ENCODE data around the gene SH3PXD2A.

The SH3PXD2A gene

GRCh38 chr10:103563231-103564115 is 291.9 kb downstream of the SH3PXD2A start:
- Mint-ChIP-seq H3K27ac (no peak overlapping the region), H3K4me1 (peaks cover 6% of the 10 kb centered on the region), H3K4me3 (no peak overlapping the region), H3K9me3 (no peaks in the 10 kb centered on the region), H3K36me3 (peaks cover 6% of the 10 kb centered on the region)
- ATAC-seq (no peak), DNase-seq (ENCODE audit: low spot score in 2 of 2) (no peak)

GRCh38 chr10:103562383-103562782 is 293.0 kb downstream of the SH3PXD2A start:
- DNase-seq (ENCODE audit: low spot score in 2 of 2) (no peak), ATAC-seq (no peak)
- Mint-ChIP-seq H3K4me3 (no peak overlapping the region), H3K36me3 (peaks cover 6% of the 10 kb centered on the region), H3K27ac (no peak overlapping the region), H3K4me1 (peaks cover 6% of the 10 kb centered on the region), H3K9me3 (no peaks in the 10 kb centered on the region)

- DNase-seq (ENCODE audit: low spot score in 2 of 2), result no peak
- peaks cover 6% of the 10 kb centered on the region for H3K4me1 Mint-ChIP-seq
- H3K9me3 Mint-ChIP-seq, result no peaks in the 10 kb centered on the region
- H3K4me3 Mint-ChIP-seq, result no peak overlapping the region
- ATAC-seq, result no peak
- H3K27ac Mint-ChIP-seq, result no peak overlapping the region
- peaks cover 6% of the 10 kb centered on the region for H3K36me3 Mint-ChIP-seq
These were observed 294.5 kb downstream of the SH3PXD2A start for GRCh38 chr10:103560886-103561285.

- DNase-seq (ENCODE audit: low spot score in 2 of 2) (no peak), ATAC-seq (no peak)
- H3K4me3 Mint-ChIP-seq, result no peak overlapping the region
- H3K4me1 Mint-ChIP-seq, result peaks cover 5% of the 10 kb centered on the region
- no peaks in the 10 kb centered on the region for H3K9me3 Mint-ChIP-seq
- no peak overlapping the region for H3K27ac Mint-ChIP-seq
- peaks cover 2% of the 10 kb centered on the region for H3K36me3 Mint-ChIP-seq
These were observed 295.6 kb downstream of the SH3PXD2A start for GRCh38 chr10:103559776-103560175.

- Mint-ChIP-seq H3K4me1 (peaks cover 11% of the 10 kb centered on the region), H3K9me3 (no peaks in the 10 kb centered on the region), H3K36me3 (no peaks in the 10 kb centered on the region), H3K27ac (no peak overlapping the region), H3K4me3 (no peak overlapping the region)
- DNase-seq (ENCODE audit: low spot score in 2 of 2) (no peak), ATAC-seq (no peak)
These were observed 296.5 kb downstream of the SH3PXD2A start for GRCh38 chr10:103558911-103559310.

DNA sequence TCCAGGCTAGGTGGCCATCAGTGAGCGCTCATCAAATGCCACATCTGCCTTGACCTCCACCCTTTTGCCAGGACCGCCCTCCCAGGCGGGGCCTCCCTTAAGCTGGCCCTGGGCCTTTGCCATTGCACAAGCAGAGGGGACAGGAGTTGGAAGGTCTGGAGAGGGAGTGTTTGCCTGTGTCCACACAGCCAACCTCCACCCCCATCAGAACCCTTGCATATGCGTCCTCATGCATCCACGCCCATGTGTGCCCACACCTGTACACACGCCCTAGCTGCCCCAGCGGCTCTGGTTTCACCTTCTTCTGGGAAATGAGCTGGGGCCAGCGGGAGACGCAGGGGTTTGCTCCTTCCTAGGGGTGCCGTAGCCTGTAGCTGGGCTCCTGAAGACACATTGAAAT is 297.9 kb downstream of the SH3PXD2A start:
- H3K4me3 Mint-ChIP-seq, result no peak overlapping the region
- peaks cover 16% of the 10 kb centered on the region for H3K4me1 Mint-ChIP-seq
- DNase-seq (ENCODE audit: low spot score in 2 of 2) (no peak), ATAC-seq (no peak)
- H3K9me3 Mint-ChIP-seq, result no peaks in the 10 kb centered on the region
- no peak overlapping the region for H3K27ac Mint-ChIP-seq
- no peaks in the 10 kb centered on the region for H3K36me3 Mint-ChIP-seq

GRCh38 chr10:103556383-103557007 is 298.9 kb downstream of the SH3PXD2A start:
- ATAC-seq (no peak), DNase-seq (ENCODE audit: low spot score in 2 of 2) (no peak)
- Mint-ChIP-seq H3K4me1 (peaks cover 16% of the 10 kb centered on the region), H3K36me3 (no peaks in the 10 kb centered on the region), H3K27ac (no peak overlapping the region), H3K9me3 (no peaks in the 10 kb centered on the region), H3K4me3 (peak overlapping the region; percentile 71)

DNA sequence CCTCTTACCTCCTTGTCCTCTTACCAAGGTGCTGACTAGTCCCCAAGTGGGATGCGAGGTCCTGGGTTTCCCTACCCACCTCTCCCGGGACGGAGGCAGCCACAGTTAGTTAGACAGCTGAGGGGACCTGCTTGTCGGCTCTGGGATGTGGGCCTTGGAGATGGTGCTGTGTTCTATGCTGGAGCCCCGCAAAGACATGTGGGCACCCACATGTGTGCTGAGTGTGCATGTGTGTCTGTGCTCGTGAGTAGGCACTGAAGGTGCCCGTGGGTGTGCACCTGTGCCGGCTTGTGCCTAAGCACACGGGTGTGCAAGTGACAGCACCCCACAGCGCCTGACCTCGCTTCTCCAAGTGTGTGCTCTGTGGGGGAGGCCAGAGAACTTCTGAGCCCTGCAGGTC is 299.7 kb downstream of the SH3PXD2A start:
- no peak for ATAC-seq
- Mint-ChIP-seq H3K9me3 (no peaks in the 10 kb centered on the region), H3K4me3 (peak overlapping the region; percentile 71), H3K36me3 (no peaks in the 10 kb centered on the region), H3K27ac (no peak overlapping the region), H3K4me1 (peaks cover 16% of the 10 kb centered on the region)
- DNase-seq (ENCODE audit: low spot score in 2 of 2), result no peak

DNA sequence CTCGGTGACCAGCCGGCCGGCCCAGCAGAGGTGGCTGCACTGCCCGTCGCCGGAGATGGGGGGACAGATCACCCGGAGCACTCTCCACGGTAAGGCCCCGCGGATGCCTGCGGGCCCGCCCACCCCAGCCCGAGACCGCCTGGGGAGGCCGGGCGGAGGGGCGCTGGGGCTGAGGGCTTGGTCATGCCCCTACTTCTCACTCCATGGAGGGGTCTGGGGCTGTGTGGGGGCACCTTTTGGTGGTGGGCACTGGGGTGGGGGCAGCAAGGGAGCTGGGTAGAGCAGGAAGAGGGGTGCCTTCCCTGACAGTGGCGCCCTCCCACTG is 300.1 kb downstream of the SH3PXD2A start:
- H3K4me1 Mint-ChIP-seq, result peaks cover 16% of the 10 kb centered on the region
- peak overlapping the region; percentile 71 for H3K4me3 Mint-ChIP-seq
- ATAC-seq (no peak), DNase-seq (ENCODE audit: low spot score in 2 of 2) (no peak)
- H3K36me3 Mint-ChIP-seq, result no peaks in the 10 kb centered on the region
- no peaks in the 10 kb centered on the region for H3K9me3 Mint-ChIP-seq
- H3K27ac Mint-ChIP-seq, result no peak overlapping the region

GRCh38 chr10:103554488-103555324 is 300.7 kb downstream of the SH3PXD2A start:
- DNase-seq (ENCODE audit: low spot score in 2 of 2) (no peak), ATAC-seq (peak; percentile 31)
- H3K4me1 Mint-ChIP-seq, result peaks cover 16% of the 10 kb centered on the region
- H3K4me3 Mint-ChIP-seq, result peak overlapping the region; percentile 71
- no peaks in the 10 kb centered on the region for H3K36me3 Mint-ChIP-seq
- H3K27ac Mint-ChIP-seq, result peak overlapping the region; percentile 56
- no peaks in the 10 kb centered on the region for H3K9me3 Mint-ChIP-seq

DNA sequence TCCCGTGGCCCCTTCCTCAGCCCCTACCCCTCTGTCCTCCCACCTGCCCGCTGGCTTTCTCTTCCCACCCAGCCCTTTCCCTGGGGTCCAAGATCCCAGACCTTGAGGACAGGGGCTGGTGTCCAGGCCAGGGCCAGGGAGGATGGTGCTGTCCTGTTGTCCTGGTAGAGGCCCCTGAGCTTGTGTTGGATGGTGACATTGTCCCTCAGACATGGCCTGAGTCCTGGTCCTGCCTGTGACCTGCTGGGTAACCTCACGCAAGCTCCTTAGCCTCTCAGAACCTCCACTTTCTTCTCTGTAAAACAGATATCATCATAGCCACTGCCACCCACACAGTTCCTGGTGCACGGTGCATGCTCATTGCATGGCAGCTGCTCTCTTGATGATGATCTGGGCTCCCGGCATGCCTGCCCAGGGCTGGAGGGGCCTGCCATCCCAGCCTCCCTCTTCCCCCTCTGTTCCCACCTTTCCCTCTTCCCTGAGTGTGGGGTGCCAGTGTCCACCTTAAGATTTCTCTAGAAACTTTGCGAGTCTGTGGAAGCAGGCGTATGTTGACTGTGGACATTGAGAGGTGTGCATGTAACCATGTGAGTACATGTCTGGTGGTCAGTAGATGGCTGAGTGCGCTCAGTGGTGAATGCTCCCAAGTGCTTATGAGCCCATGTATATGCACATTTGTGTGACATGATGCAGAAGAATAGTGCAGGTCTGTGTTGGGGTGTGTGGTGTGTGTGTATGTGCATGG is 301.5 kb downstream of the SH3PXD2A start:
- Mint-ChIP-seq H3K36me3 (no peaks in the 10 kb centered on the region), H3K4me1 (peaks cover 16% of the 10 kb centered on the region), H3K27ac (peak overlapping the region; percentile 81), H3K9me3 (no peaks in the 10 kb centered on the region), H3K4me3 (peak overlapping the region; percentile 71)
- no peak for DNase-seq (ENCODE audit: low spot score in 2 of 2)
- peak; percentile 82 for ATAC-seq

DNA sequence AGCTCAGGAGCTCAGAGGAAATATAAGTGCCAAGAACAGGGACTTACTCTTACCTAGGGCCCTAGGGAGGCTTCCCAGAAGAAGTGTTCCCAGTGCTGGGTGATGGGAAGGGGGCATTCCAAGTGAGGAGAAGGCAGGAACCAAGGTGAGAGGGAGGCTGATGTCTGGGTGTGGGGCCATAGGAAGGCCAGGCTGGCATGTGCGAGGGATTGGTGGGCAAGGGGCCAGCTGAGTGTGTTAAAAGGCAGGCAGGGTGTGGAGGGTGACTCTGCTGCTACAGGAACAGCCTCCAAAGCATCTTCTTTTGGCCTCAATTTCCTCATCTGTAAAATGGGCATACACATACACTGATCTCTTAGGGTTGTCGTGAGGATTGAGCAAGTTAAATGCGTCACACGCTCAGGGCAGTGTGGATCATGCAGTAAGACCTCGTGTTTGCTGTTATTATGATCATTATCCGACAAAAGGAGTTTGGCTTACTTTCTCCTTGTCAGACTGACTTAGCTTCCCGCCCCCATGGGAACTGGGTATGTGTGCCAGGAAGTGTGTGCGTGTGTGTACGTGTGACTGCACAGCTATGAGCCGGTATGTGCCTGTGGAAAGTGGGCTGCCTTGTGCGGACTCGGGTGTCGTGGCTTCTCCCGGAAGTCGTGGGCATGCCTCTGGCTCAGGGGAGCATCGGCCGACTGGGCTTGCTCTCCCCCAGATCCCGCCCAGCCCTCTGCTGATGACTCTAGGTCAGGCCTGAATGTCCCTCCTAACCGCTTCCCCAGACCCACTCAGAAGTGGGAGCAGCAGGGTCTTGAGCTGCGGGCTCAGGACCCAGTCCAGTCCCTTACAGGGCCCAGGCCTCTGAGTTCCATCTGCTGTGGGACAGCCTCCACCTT is 302.3 kb downstream of the SH3PXD2A start:
- DNase-seq (ENCODE audit: low spot score in 2 of 2) (no peak), ATAC-seq (no peak)
- H3K27ac Mint-ChIP-seq, result peak overlapping the region; percentile 81
- H3K4me3 Mint-ChIP-seq, result peak overlapping the region; percentile 71
- H3K4me1 Mint-ChIP-seq, result peaks cover 16% of the 10 kb centered on the region
- no peaks in the 10 kb centered on the region for H3K36me3 Mint-ChIP-seq
- no peaks in the 10 kb centered on the region for H3K9me3 Mint-ChIP-seq

DNA sequence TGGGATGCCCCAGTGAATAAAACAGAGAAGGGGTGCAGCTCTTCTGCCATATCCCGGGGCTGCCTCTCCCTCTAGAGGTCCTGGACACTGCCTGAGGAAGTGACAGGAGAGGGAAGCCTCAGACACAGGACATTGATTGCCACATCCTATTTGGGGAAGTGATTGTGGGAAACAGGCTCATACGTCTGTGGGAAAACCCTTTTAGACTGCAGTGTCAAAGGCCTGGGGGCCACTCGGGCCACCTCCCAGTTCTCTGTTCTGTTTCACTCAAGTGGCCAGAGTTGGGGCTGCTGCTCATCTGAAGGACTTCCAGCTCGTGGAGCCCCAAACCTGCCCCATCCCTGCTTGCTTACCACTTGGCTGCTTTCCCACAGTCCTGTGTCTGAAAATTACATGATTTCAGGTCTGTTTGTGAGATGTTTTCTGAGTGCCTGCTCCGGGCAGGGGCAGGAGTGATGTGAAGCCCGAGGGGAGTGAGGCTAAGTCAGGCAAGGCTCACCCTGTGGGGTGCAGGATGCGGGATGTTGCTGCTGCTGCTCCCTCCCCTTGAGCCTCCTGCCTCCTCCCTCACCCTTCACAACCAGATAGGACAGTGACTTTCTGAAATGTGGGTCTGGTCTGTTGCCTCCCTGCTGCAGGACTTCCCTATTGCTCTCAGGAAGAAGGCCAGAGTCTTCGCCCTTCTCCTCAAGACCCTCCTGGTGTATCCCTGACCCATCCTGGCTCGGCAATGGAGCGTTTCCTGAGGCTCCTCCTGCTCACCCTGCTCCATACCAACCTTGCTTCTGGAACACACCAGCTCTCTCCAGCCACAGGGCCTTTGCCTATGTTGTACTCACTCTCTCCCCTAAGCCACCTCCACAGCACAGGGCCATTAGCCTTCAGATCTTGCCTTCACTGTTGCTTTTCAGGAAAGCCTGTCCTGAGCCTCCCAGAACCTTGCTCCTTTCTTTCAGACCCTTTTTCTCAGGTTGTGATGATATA is 303.5 kb downstream of the SH3PXD2A start:
- ATAC-seq, result no peak
- H3K27ac Mint-ChIP-seq, result no peak overlapping the region
- H3K4me3 Mint-ChIP-seq, result no peak overlapping the region
- peaks cover 16% of the 10 kb centered on the region for H3K4me1 Mint-ChIP-seq
- no peaks in the 10 kb centered on the region for H3K9me3 Mint-ChIP-seq
- DNase-seq (ENCODE audit: low spot score in 2 of 2), result no peak
- no peaks in the 10 kb centered on the region for H3K36me3 Mint-ChIP-seq
